Ectodermal cell (in vitro differentiated cells): ENCODE measurements around the gene PRSS58.

Experiments
- H3K27ac ChIP-seq: 2 replicates; pipeline ENCODE4 v1.7.0; 2013; ENCODE audit warnings: mild to moderate bottlenecking, low read depth, low read length; ENCODE audit not compliant: insufficient read depth, poor library complexity, severe bottlenecking
- H3K27me3 ChIP-seq: 2 replicates; pipeline ENCODE4 v1.7.0; 2013; ENCODE audit warnings: mild to moderate bottlenecking, low read length; ENCODE audit not compliant: insufficient read depth, control insufficient read depth, poor library complexity, severe bottlenecking
- H3K36me3 ChIP-seq: one replicate; pipeline ENCODE4 v1.7.0; 2013; ENCODE audit warnings: low read length; ENCODE audit not compliant: control insufficient read depth, insufficient read depth
- H3K4me1 ChIP-seq: one replicate; pipeline ENCODE4 v1.7.0; 2013; ENCODE audit warnings: low read length; ENCODE audit not compliant: control insufficient read depth, insufficient read depth
- H3K4me3 ChIP-seq: 2 replicates; pipeline ENCODE4 v1.7.0; 2013; ENCODE audit warnings: low read depth, low read length, control low read depth; ENCODE audit not compliant: insufficient read depth
- H3K9me3 ChIP-seq: 2 replicates; pipeline ENCODE4 v1.7.0; 2013; ENCODE audit warnings: mild to moderate bottlenecking, low read length, moderate library complexity; ENCODE audit not compliant: control insufficient read depth
- WGBS, 2 experiments: methylation state at CpG; one replicate each; pipeline ENCODE4 v1.1.7; 2013; ENCODE audit warnings: missing lambda C conversion rate in 2 of 2; 5-methylcytosine and 5-hydroxymethylcytosine counted together

Gene PRSS58

GRCh38 chr7:142279601-142280000, 21.7 kb upstream of the PRSS58 start:
- 93 to 100% methylated on average over 1 of the region's 1 CpG for WGBS, 2 experiments
- H3K27ac ChIP-seq = no peak overlapping the region
- H3K27me3 ChIP-seq = no peaks in the 10 kb centered on the region
- H3K9me3 ChIP-seq = no peaks in the 10 kb centered on the region
- no peaks in the 10 kb centered on the region for H3K36me3 ChIP-seq
- H3K4me1 ChIP-seq = no peaks in the 10 kb centered on the region
- no peak overlapping the region for H3K4me3 ChIP-seq

- H3K4me1 ChIP-seq = no peaks in the 10 kb centered on the region
- H3K27ac ChIP-seq = no peak overlapping the region
- no peaks in the 10 kb centered on the region for H3K27me3 ChIP-seq
- H3K36me3 ChIP-seq = no peaks in the 10 kb centered on the region
- no peaks in the 10 kb centered on the region for H3K9me3 ChIP-seq
- 87 to 93% methylated on average over 3 of the region's 3 CpGs for WGBS, 2 experiments
- H3K4me3 ChIP-seq = no peak overlapping the region
Observed at GRCh38 chr7:142275028-142275427, 17.2 kb upstream of the PRSS58 start.

- Histone ChIP-seq H3K9me3 (no peaks in the 10 kb centered on the region), H3K4me1 (no peaks in the 10 kb centered on the region), H3K27ac (no peak overlapping the region), H3K36me3 (no peaks in the 10 kb centered on the region), H3K27me3 (no peaks in the 10 kb centered on the region), H3K4me3 (no peak overlapping the region)
- 93 to 100% methylated on average over 1 of the region's 2 CpGs for WGBS, 2 experiments
Observed at GRCh38 chr7:142272841-142273240, 15.0 kb upstream of the PRSS58 start.

DNA sequence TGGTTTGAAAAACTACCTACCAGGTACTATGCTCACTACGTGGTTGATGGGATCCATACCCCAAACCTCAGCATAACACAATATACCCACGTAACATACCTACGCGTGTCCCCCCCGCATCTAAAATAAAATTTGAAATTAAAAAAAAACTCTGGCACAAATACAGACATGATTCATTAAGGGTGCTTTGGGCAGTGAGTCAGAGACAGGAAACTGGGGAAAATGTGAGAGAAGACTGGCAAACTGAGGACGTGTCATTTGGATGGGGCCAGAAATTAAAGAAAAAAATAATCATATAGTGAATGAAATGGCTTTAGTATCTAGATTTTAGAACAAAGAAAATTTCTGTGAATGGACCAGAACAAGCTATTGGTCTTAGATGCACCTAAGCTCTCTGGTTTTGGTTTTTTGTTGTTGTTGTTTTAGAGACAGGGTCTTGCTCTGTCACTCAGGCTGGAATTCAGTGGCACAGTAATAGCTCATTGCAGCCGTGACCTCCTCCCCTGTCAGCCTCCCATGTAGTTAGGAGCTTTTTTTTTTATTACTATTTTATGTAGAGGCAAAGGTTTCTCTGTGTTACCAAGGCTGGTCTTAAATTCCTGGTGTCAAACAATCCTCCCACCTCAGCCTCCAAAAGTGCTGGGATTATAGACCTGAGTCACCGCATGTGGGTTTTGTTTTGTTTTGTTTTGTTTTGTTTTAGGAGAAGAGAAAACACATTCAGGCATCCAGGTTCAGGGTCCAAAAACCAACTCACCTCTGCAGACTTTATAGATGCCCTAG, 5.9 kb upstream of the PRSS58 start:
- WGBS, 2 experiments = 91 to 92% methylated on average over 3 to 8 of the region's 8 CpGs
- H3K9me3 ChIP-seq = no peaks in the 10 kb centered on the region
- H3K36me3 ChIP-seq = no peaks in the 10 kb centered on the region
- H3K27ac ChIP-seq = no peak overlapping the region
- no peaks in the 10 kb centered on the region for H3K27me3 ChIP-seq
- H3K4me1 ChIP-seq = no peaks in the 10 kb centered on the region
- H3K4me3 ChIP-seq = no peak overlapping the region

GRCh38 chr7:142250705-142251104, 7.2 kb downstream of the PRSS58 start:
- WGBS, 2 experiments = 81 to 88% methylated on average over 2 of the region's 2 CpGs
- H3K27ac ChIP-seq = no peak overlapping the region

DNA sequence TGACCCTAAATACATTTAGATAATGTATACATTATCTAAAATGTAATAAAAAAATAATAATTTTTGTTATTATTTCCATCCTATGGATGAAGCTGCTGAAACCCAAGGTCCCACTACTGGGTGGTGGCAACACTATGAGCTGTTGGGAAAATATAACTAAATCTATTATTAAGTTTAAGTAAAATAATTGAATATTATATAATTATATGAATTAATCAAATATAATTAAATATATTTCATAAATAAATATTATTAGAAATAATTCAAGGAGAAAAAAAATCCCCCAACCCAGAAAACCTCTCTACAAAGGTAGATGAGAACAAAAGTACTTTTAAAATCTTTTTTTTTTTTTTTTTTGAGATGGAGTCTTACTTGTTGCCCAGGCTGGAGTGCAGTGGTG, 7.9 kb downstream of the PRSS58 start:
- Histone ChIP-seq H3K36me3 (no peaks in the 10 kb centered on the region), H3K4me3 (no peak overlapping the region), H3K9me3 (no peaks in the 10 kb centered on the region), H3K27ac (no peak overlapping the region), H3K4me1 (no peaks in the 10 kb centered on the region), H3K27me3 (no peaks in the 10 kb centered on the region)

More at GRCh38 chr7:142250705-142251104, 7.2 kb downstream of the PRSS58 start:
- no peaks in the 10 kb centered on the region for H3K4me1 ChIP-seq
- H3K27me3 ChIP-seq = no peaks in the 10 kb centered on the region
- no peak overlapping the region for H3K4me3 ChIP-seq
- no peaks in the 10 kb centered on the region for H3K9me3 ChIP-seq
- H3K36me3 ChIP-seq = no peaks in the 10 kb centered on the region

DNA sequence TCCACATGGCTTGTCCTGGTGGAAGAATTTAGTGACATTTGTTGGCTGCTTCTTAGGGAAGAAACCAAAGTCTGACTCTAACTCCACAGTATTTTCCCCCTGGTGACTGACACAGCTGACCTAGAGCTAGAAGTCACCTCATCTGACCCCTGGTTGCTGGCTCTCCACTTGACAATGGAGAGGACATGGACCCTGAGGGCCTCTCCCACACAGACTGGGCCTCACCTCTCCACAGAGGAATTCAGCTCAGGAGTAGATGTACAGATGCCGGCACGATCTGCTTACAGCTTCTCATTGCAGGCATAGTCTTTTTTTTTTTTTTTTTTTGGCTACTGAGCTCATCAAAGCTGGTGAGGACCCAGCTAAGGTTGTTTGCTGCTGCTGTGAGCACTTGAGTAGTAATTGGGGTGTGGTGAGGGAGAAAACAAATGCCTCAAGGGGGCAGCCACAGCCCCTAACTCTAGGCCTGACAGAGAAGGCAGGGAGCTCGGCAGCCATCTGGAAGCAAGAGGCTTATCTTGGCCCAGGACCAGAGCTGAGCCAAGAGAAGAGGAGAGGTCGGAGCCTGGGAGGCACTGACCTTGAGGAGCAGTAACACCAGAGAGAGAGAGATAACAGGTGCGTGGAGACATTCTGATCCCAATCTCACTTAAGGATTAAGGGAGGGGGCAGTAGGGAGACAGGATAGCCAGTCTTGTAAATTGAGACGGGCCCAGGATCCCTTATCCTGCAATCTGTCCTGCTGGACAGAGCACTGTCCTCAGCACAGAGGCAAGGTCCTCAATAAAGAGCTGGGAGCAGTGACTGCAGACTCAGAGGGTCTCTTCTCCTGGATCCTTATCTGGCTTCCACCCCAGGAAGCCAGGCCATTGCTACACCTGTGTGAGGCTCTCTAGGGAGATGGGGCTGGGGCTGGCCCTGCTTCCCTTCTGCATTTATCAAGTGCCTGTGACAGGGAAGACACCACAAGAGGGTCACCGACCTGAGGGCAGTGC, 9.4 kb downstream of the PRSS58 start:
- no peaks in the 10 kb centered on the region for H3K4me1 ChIP-seq
- H3K27me3 ChIP-seq = no peaks in the 10 kb centered on the region
- H3K36me3 ChIP-seq = no peaks in the 10 kb centered on the region
- no peaks in the 10 kb centered on the region for H3K9me3 ChIP-seq
- H3K4me3 ChIP-seq = no peak overlapping the region
- WGBS, 2 experiments = 86 to 92% methylated on average over 7 of the region's 7 CpGs
- H3K27ac ChIP-seq = no peak overlapping the region

GRCh38 chr7:142243823-142244222, 14.0 kb downstream of the PRSS58 start:
- Histone ChIP-seq H3K36me3 (no peaks in the 10 kb centered on the region), H3K4me3 (no peak overlapping the region), H3K27me3 (no peaks in the 10 kb centered on the region), H3K4me1 (no peaks in the 10 kb centered on the region), H3K9me3 (no peaks in the 10 kb centered on the region), H3K27ac (no peak overlapping the region)
- 93 to 94% methylated on average over 10 of the region's 10 CpGs for WGBS, 2 experiments

DNA sequence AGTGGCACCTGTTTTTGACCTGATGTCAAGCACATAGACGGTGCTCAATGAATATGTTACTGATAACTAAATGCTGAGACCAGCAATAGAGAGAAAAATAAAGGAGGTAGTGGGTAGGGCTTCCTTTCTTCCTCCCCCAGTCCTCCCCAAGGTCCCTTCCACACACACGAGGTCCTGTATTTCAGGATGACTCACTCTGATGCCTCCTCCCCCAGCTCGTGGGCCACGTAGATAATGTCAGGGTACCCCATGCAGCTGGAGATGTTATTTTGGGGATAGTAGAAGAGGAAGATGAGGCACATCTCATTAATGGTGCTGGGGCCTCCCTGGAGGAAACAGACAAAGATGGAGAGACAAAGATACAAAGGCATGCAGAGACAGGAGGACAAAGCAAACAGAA, 17.3 kb downstream of the PRSS58 start:
- H3K4me1 ChIP-seq = no peaks in the 10 kb centered on the region
- WGBS, 2 experiments = 74 to 85% methylated on average over 2 to 4 of the region's 4 CpGs
- no peak overlapping the region for H3K27ac ChIP-seq
- H3K4me3 ChIP-seq = no peak overlapping the region
- no peaks in the 10 kb centered on the region for H3K27me3 ChIP-seq
- H3K9me3 ChIP-seq = no peaks in the 10 kb centered on the region
- H3K36me3 ChIP-seq = no peaks in the 10 kb centered on the region

DNA sequence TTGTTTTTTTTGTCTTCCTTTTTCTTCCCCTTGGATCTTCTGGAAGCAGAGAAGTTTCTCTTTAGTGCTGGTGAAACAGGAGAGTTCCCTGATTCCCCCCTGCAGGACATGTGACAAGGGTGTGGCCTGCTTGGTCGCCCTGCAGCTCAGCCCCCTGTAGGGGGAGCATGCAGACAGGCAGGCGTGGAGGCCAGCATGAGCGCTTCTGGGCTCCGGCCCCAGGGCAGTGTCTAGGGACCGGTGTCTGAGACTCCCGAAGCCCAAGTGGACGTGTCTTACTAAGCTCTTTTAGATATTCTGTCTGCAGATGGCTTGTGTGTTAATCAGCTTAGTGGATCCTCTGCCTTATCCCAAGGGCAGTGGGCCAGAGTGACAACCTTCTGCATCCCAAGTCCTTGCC, 26.1 kb downstream of the PRSS58 start:
- H3K36me3 ChIP-seq = no peaks in the 10 kb centered on the region
- H3K4me1 ChIP-seq = no peaks in the 10 kb centered on the region
- no peak overlapping the region for H3K4me3 ChIP-seq
- H3K9me3 ChIP-seq = no peaks in the 10 kb centered on the region
- H3K27me3 ChIP-seq = no peaks in the 10 kb centered on the region
- H3K27ac ChIP-seq = no peak overlapping the region
- 53 to 54% methylated on average over 7 of the region's 7 CpGs for WGBS, 2 experiments
